A549 treated with dexamethasone at 1 μM for 4 hours (cell line): ENCODE data around the gene ACTA2. TPM values are rescaled to one million over a fixed set of nuclear protein-coding genes. Genes with fewer than 3 reads are reported as not detected.

ENCODE experiments used
- total RNA-seq: library from RNA; stranded (reverse); fragments of 200-300 nt; extraction: Qiagen RNA extraction; gene quantifications from 5 replicates; pipeline ENCODE4 v1.2.3, GENCODE V29; 2022

ACTA2 gene
- 19.3 to 25.2 TPM (median 21.8 TPM) in 5 replicates for total RNA-seq

GRCh38 chr10:88952647-88953111 is at the start of gene ACTA2:
TSS of gene ACTA2 (minus strand) at chr10:88952773. CDS start at chr10:88948930, 3,843 bp downstream.

GRCh38 chr10:88990384-88991160 is 38.0 kb upstream of the ACTA2 start, which contains the start of gene FAS:
TSS of gene FAS (plus strand) at chr10:88990798. CDS start at chr10:88990877, 79 bp downstream.

Other genes starting within 250 kb of the ACTA2 start
- not detected in 5 replicates for gene LIPK, start 246.5 kb downstream of the ACTA2 start, total RNA-seq
- not detected in 5 replicates for gene LIPN, start 192.8 kb downstream of the ACTA2 start, total RNA-seq
- not detected in 5 replicates for gene LIPM, start 150.0 kb downstream of the ACTA2 start, total RNA-seq
- 0.25 to 0.41 TPM (median 0.29 TPM) in 5 replicates for gene ANKRD22, start 100.9 kb downstream of the ACTA2 start, total RNA-seq
- gene STAMBPL1, start 72.5 kb downstream of the ACTA2 start, total RNA-seq = 23.9 to 28.3 TPM (median 25.7 TPM) in 5 replicates
- 28.0 to 31.4 TPM (median 30.5 TPM) in 5 replicates for gene FAS, start 38.0 kb upstream of the ACTA2 start, total RNA-seq